ENCODE data around the gene CSRNP2. TPM values are rescaled to one million over a fixed set of nuclear protein-coding genes. Genes with fewer than 3 reads are reported as not detected.

Gene CSRNP2

DNA sequence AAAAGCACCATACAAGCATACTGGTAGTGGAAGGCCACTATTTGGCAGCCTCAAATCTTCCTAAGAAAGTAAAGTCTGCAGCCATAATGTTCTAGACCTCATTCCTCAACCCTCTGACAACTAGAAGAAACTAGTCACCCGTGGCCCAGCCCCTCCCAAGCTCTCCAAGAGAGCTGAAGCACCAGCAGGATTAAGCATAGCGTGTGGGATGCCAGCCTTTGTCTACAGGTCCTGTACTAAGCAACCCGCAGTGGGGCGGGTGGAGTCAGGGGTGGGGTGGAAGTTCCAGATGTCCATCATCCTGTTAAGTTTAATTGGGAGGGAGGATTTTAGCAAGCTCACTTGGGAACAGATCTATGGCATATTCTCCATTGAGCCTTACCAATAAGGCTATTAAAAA, 71.4 kb downstream of the CSRNP2 start:
- Histone ChIP-seq H3K4me1 (ENCODE audit: control insufficient read depth, insufficient read depth, low read length) (peaks cover 40% of the 10 kb centered on the region), H3K4me2 (ENCODE audit: low read length) (no peak overlapping the region), H3K27me3 (ENCODE audit: control insufficient read depth, insufficient read depth, low read length) (no peaks in the 10 kb centered on the region), H3K9ac (ENCODE audit: low read depth, low read length) (no peak overlapping the region), H3K4me3 (ENCODE audit: low read length) (no peak overlapping the region), H3K9me3 (replicated peaks; ENCODE audit: low read length) (no peaks in the 10 kb centered on the region), H3K36me3 (ENCODE audit: insufficient read depth, low read length) (no peaks in the 10 kb centered on the region)

Small RNA genes lying within 50 kb of the gene (small RNA-seq; reads per million reads assigned to genes)
- gene RNU6-1273P (not detected), gene RNU6-87P (not detected)

Measured in skeletal muscle satellite cell (primary cell).